ENCODE measurements around the gene CD58.

GRCh38 chr1:116564426-116564825 is 6.4 kb downstream of the CD58 start:
- TF ChIP-seq CTCF (IDR thresholded peaks at IDR 0.05) (no peak), POLR2A (IDR thresholded peaks at IDR 0.05) (no peak)

Measured in adrenal gland (tissue), 5 donors.